Keratinocyte (primary cell): ENCODE results near the gene SIRPG.

Source experiments
- CTCF ChIP-seq, 3 experiments: IDR thresholded peaks in 1 of 3; conservative IDR thresholded peaks in 1 of 3; optimal IDR thresholded peaks in 1 of 3; 2 replicates in 2 of 3; 3 replicates in 1 of 3; pipeline versions ENCODE3 to v1.5.1; 2011; ENCODE audit warnings: low read length in 3 of 3, mild to moderate bottlenecking in 3 of 3, moderate library complexity in 2 of 3, control low read depth in 1 of 3, inconsistent platforms in 1 of 3; ENCODE audit not compliant: insufficient read depth in 2 of 3; ENCODE audit errors: extremely low read depth in 1 of 3
- EZH2 ChIP-seq: IDR thresholded peaks from one replicate; pipeline ENCODE4 v1.6.1; 2012; ENCODE audit warnings: inconsistent platforms, mild to moderate bottlenecking, low read length, moderate library complexity

- TF ChIP-seq CTCF (optimal IDR thresholded peaks at IDR 0.05 in 1 of 3, IDR thresholded peaks at IDR 0.05 in 1 of 3, conservative IDR thresholded peaks at IDR 0.05 in 1 of 3; ENCODE audit: extremely low read depth in 1 of 3, insufficient read depth in 2 of 3, low read length in 3 of 3) = no peak
- TF ChIP-seq EZH2 = no peak
Observed at GRCh38 chr20:1648101-1648500, 9.5 kb downstream of the SIRPG start.
